ENCODE measurements around the gene NCBP1.
"Not testable (repeated sequence)": the region's sequence is repeated elsewhere in the genome, so short reads cannot be mapped to it uniquely, and the experiment has no call there.

DNA sequence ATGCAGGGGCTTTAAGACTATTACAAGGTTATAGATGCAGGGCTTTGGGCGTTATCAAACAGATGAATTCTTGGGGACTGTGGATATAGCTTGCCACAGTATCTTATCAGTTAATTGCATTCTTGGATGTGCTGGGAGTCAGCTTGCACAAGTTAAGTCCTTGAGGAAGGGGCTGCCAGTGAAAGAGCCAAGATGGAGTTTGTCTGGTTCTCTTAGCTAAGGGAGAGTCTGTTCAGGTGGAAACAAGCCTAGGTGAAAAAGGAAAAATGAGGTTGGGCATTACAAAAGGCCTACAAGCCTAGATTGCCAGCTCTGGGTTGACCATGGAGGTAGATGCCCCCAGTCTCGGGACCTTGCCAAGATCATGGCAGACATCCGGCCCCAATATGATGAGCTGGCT lies 66.2 kb downstream of the NCBP1 start:
- TF ChIP-seq, protein P1, sequence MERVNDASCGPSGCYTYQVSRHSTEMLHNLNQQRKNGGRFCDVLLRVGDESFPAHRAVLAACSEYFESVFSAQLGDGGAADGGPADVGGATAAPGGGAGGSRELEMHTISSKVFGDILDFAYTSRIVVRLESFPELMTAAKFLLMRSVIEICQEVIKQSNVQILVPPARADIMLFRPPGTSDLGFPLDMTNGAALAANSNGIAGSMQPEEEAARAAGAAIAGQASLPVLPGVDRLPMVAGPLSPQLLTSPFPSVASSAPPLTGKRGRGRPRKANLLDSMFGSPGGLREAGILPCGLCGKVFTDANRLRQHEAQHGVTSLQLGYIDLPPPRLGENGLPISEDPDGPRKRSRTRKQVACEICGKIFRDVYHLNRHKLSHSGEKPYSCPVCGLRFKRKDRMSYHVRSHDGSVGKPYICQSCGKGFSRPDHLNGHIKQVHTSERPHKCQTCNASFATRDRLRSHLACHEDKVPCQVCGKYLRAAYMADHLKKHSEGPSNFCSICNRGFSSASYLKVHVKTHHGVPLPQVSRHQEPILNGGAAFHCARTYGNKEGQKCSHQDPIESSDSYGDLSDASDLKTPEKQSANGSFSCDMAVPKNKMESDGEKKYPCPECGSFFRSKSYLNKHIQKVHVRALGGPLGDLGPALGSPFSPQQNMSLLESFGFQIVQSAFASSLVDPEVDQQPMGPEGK (CRISPR knock-in tag; IDR thresholded peaks at IDR 0.05; ENCODE audit: borderline replicate concordance): not testable (repeated sequence)
- TF ChIP-seq ISL1 (CRISPR knock-in tag; IDR thresholded peaks at IDR 0.05); ZC3H10 (CRISPR knock-in tag; IDR thresholded peaks at IDR 0.05); OSR1 (CRISPR knock-in tag; IDR thresholded peaks at IDR 0.05); RARB (CRISPR knock-in tag; IDR thresholded peaks at IDR 0.05); TOX (CRISPR knock-in tag; IDR thresholded peaks at IDR 0.05; ENCODE audit: borderline replicate concordance); ZNF565 (CRISPR knock-in tag; conservative IDR thresholded peaks at IDR 0.05; ENCODE audit: low read depth); CSDC2 (CRISPR knock-in tag; IDR thresholded peaks at IDR 0.05): not testable (repeated sequence)
- TF ChIP-seq, protein P2, sequence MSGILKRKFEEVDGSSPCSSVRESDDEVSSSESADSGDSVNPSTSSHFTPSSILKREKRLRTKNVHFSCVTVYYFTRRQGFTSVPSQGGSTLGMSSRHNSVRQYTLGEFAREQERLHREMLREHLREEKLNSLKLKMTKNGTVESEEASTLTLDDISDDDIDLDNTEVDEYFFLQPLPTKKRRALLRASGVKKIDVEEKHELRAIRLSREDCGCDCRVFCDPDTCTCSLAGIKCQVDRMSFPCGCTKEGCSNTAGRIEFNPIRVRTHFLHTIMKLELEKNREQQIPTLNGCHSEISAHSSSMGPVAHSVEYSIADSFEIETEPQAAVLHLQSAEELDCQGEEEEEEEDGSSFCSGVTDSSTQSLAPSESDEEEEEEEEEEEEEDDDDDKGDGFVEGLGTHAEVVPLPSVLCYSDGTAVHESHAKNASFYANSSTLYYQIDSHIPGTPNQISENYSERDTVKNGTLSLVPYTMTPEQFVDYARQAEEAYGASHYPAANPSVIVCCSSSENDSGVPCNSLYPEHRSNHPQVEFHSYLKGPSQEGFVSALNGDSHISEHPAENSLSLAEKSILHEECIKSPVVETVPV (CRISPR knock-in tag; IDR thresholded peaks at IDR 0.05): not testable (repeated sequence)
- TF ChIP-seq, protein P3, sequence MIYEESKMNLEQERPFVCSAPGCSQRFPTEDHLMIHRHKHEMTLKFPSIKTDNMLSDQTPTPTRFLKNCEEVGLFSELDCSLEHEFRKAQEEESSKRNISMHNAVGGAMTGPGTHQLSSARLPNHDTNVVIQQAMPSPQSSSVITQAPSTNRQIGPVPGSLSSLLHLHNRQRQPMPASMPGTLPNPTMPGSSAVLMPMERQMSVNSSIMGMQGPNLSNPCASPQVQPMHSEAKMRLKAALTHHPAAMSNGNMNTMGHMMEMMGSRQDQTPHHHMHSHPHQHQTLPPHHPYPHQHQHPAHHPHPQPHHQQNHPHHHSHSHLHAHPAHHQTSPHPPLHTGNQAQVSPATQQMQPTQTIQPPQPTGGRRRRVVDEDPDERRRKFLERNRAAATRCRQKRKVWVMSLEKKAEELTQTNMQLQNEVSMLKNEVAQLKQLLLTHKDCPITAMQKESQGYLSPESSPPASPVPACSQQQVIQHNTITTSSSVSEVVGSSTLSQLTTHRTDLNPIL (CRISPR knock-in tag; IDR thresholded peaks at IDR 0.05; ENCODE audit: low read depth): not testable (repeated sequence)
